EL (cell line): ENCODE data around the gene GTF3A.
A peak's percentile ranks its signal among the peaks of the same experiment; 100 is the strongest.
"Not testable (repeated sequence)": the region's sequence is repeated elsewhere in the genome, so short reads cannot be mapped to it uniquely, and the experiment has no call there.

ENCODE experiments used
- DNase-seq: peaks from one replicate; pipeline ENCODE4 v3.0.0-alpha.2; 2016

Gene GTF3A

GRCh38 chr13:27424246-27425157 is at the start of gene GTF3A:
GTF3A (plus strand) TSS chr13:27424619.
- peak; percentile 85 for DNase-seq

- peak; percentile 80 for DNase-seq
These were observed 49.8 kb upstream of the GTF3A start for GRCh38 chr13:27374650-27375049.

GRCh38 chr13:27375686-27376326 is 48.6 kb upstream of the GTF3A start:
- peak; percentile 64 for DNase-seq

- no peak for DNase-seq
These were observed 45.3 kb upstream of the GTF3A start for GRCh38 chr13:27379126-27379525.

GRCh38 chr13:27379694-27380641 is 44.5 kb upstream of the GTF3A start:
- peak; percentile 70 for DNase-seq

GRCh38 chr13:27381601-27382000 is 42.8 kb upstream of the GTF3A start:
- no peak for DNase-seq

- DNase-seq, result no peak
These were observed 41.1 kb upstream of the GTF3A start for GRCh38 chr13:27383104-27383921.

GRCh38 chr13:27384285-27384684 is 40.1 kb upstream of the GTF3A start:
- no peak for DNase-seq

GRCh38 chr13:27388241-27388640 is 36.2 kb upstream of the GTF3A start:
- no peak for DNase-seq

- no peak for DNase-seq
These were observed 34.5 kb upstream of the GTF3A start for GRCh38 chr13:27389891-27390290.

- no peak for DNase-seq
These were observed 32.9 kb upstream of the GTF3A start for GRCh38 chr13:27391471-27391870.

- no peak for DNase-seq
These were observed 31.3 kb upstream of the GTF3A start for GRCh38 chr13:27393101-27393500.

GRCh38 chr13:27395007-27395510 is 29.4 kb upstream of the GTF3A start:
- DNase-seq, result no peak

GRCh38 chr13:27396252-27396846 is 28.1 kb upstream of the GTF3A start:
- no peak for DNase-seq

GRCh38 chr13:27398360-27398759 is 26.1 kb upstream of the GTF3A start:
- no peak for DNase-seq

GRCh38 chr13:27400405-27400804 is 24.0 kb upstream of the GTF3A start:
- not testable (repeated sequence) for DNase-seq

- peak; percentile 12 for DNase-seq
These were observed 23.2 kb upstream of the GTF3A start for GRCh38 chr13:27401210-27401609.

- DNase-seq, result peak; percentile 85
These were observed 21.2 kb upstream of the GTF3A start for GRCh38 chr13:27403203-27403678.

GRCh38 chr13:27403727-27404385 is 20.6 kb upstream of the GTF3A start:
- DNase-seq, result no peak

- no peak for DNase-seq
These were observed 19.7 kb upstream of the GTF3A start for GRCh38 chr13:27404680-27405079.
